Measurements from ENCODE around the gene ALDH1A1.
"Not testable (repeated sequence)": the region's sequence is repeated elsewhere in the genome, so short reads cannot be mapped to it uniquely, and the experiment has no call there.

Gene ALDH1A1

GRCh38 chr9:72875221-72875620, 77.6 kb downstream of the ALDH1A1 start:
- H3K4me1 Mint-ChIP-seq (ENCODE audit: low read depth in 2 of 2): no peaks in the 10 kb centered on the region
- peaks cover 10 to 46% of the 10 kb centered on the region in 2 donors for H3K27me3 Mint-ChIP-seq
- DNase-seq (no peak), ATAC-seq (replicated peaks) (no peak)
- no peaks in the 10 kb centered on the region for H3K36me3 Mint-ChIP-seq (ENCODE audit: insufficient read depth)
- H3K27ac Mint-ChIP-seq: no peak overlapping the region
- no peak overlapping the region for H3K4me3 Mint-ChIP-seq
- no peaks in the 10 kb centered on the region for H3K9me3 Mint-ChIP-seq

- Mint-ChIP-seq H3K27me3 (peaks cover 10 to 46% of the 10 kb centered on the region in 2 donors), H3K9me3 (no peaks in the 10 kb centered on the region), H3K36me3 (ENCODE audit: insufficient read depth) (no peaks in the 10 kb centered on the region), H3K4me1 (ENCODE audit: low read depth in 2 of 2) (no peaks in the 10 kb centered on the region), H3K27ac (no peak overlapping the region), H3K4me3 (no peak overlapping the region)
- ATAC-seq (replicated peaks) (no peak), DNase-seq (no peak)
These were observed 78.5 kb downstream of the ALDH1A1 start for GRCh38 chr9:72874344-72874743.

- ATAC-seq (replicated peaks): no peak
- no peaks in the 10 kb centered on the region for H3K9me3 Mint-ChIP-seq
- no peaks in the 10 kb centered on the region for H3K36me3 Mint-ChIP-seq (ENCODE audit: insufficient read depth)
These were observed 79.4 kb downstream of the ALDH1A1 start for GRCh38 chr9:72873456-72873855.

GRCh38 chr9:72872718-72873117, 80.1 kb downstream of the ALDH1A1 start:
- Mint-ChIP-seq H3K36me3 (ENCODE audit: insufficient read depth) (no peaks in the 10 kb centered on the region), H3K9me3 (peaks cover 0 to 2% of the 10 kb centered on the region in 2 donors), H3K27me3 (peaks cover 16 to 36% of the 10 kb centered on the region in 2 donors), H3K4me1 (ENCODE audit: low read depth in 2 of 2) (no peaks in the 10 kb centered on the region), H3K27ac (no peak overlapping the region), H3K4me3 (no peak overlapping the region)
- no peak for ATAC-seq (replicated peaks)
- no peak for DNase-seq

More at GRCh38 chr9:72873456-72873855, 79.4 kb downstream of the ALDH1A1 start:
- H3K4me1 Mint-ChIP-seq (ENCODE audit: low read depth in 2 of 2): no peaks in the 10 kb centered on the region
- H3K27ac Mint-ChIP-seq: no peak overlapping the region
- H3K4me3 Mint-ChIP-seq: no peak overlapping the region
- no peak for DNase-seq
- peaks cover 10 to 43% of the 10 kb centered on the region in 2 donors for H3K27me3 Mint-ChIP-seq

GRCh38 chr9:72871685-72872084, 81.2 kb downstream of the ALDH1A1 start:
- no peak overlapping the region for H3K27ac Mint-ChIP-seq
- ATAC-seq (replicated peaks): no peak
- H3K4me3 Mint-ChIP-seq: no peak overlapping the region
- peaks cover 16 to 28% of the 10 kb centered on the region in 2 donors for H3K27me3 Mint-ChIP-seq
- no peaks in the 10 kb centered on the region for H3K36me3 Mint-ChIP-seq (ENCODE audit: insufficient read depth)
- H3K4me1 Mint-ChIP-seq (ENCODE audit: low read depth in 2 of 2): no peaks in the 10 kb centered on the region
- DNase-seq: no peak
- peaks cover 0 to 2% of the 10 kb centered on the region in 2 donors for H3K9me3 Mint-ChIP-seq

- DNase-seq (no peak), ATAC-seq (replicated peaks) (no peak)
- Mint-ChIP-seq H3K4me1 (ENCODE audit: low read depth in 2 of 2) (no peaks in the 10 kb centered on the region), H3K27ac (no peak overlapping the region), H3K27me3 (peaks cover 6 to 9% of the 10 kb centered on the region in 2 donors), H3K9me3 (peaks cover 0 to 2% of the 10 kb centered on the region in 2 donors), H3K4me3 (no peak overlapping the region), H3K36me3 (ENCODE audit: insufficient read depth) (no peaks in the 10 kb centered on the region)
These were observed 88.5 kb downstream of the ALDH1A1 start for GRCh38 chr9:72864327-72864726.

GRCh38 chr9:72863456-72864094, 89.3 kb downstream of the ALDH1A1 start:
- no peak overlapping the region for H3K4me3 Mint-ChIP-seq
- H3K27ac Mint-ChIP-seq: no peak overlapping the region
- no peaks in the 10 kb centered on the region for H3K4me1 Mint-ChIP-seq (ENCODE audit: low read depth in 2 of 2)
- H3K36me3 Mint-ChIP-seq (ENCODE audit: insufficient read depth): no peaks in the 10 kb centered on the region
- peaks cover 6 to 9% of the 10 kb centered on the region in 2 donors for H3K27me3 Mint-ChIP-seq
- ATAC-seq (replicated peaks) (no peak), DNase-seq (no peak)
- peaks cover 0 to 2% of the 10 kb centered on the region in 2 donors for H3K9me3 Mint-ChIP-seq

GRCh38 chr9:72862788-72863187, 90.1 kb downstream of the ALDH1A1 start:
- H3K27ac Mint-ChIP-seq; H3K36me3 Mint-ChIP-seq (ENCODE audit: insufficient read depth); H3K9me3 Mint-ChIP-seq; DNase-seq; H3K27me3 Mint-ChIP-seq; H3K4me3 Mint-ChIP-seq; ATAC-seq (replicated peaks); H3K4me1 Mint-ChIP-seq (ENCODE audit: low read depth in 2 of 2): not testable (repeated sequence)

GRCh38 chr9:72858089-72858912, 94.6 kb downstream of the ALDH1A1 start:
- Mint-ChIP-seq H3K4me1 (ENCODE audit: low read depth in 2 of 2) (no peaks in the 10 kb centered on the region), H3K27me3 (peaks cover 0 to 9% of the 10 kb centered on the region in 2 donors), H3K4me3 (no peak overlapping the region), H3K36me3 (ENCODE audit: insufficient read depth) (no peaks in the 10 kb centered on the region), H3K27ac (no peak overlapping the region), H3K9me3 (no peaks in the 10 kb centered on the region)
- no peak for ATAC-seq (replicated peaks)
- DNase-seq: no peak

- H3K27ac Mint-ChIP-seq: no peak overlapping the region
- DNase-seq (no peak), ATAC-seq (replicated peaks) (no peak)
- no peak overlapping the region for H3K4me3 Mint-ChIP-seq
- no peaks in the 10 kb centered on the region for H3K36me3 Mint-ChIP-seq (ENCODE audit: insufficient read depth)
- H3K4me1 Mint-ChIP-seq (ENCODE audit: low read depth in 2 of 2): no peaks in the 10 kb centered on the region
- peaks cover 0 to 2% of the 10 kb centered on the region in 2 donors for H3K27me3 Mint-ChIP-seq
- H3K9me3 Mint-ChIP-seq: no peaks in the 10 kb centered on the region
These were observed 95.2 kb downstream of the ALDH1A1 start for GRCh38 chr9:72857624-72857996.

- no peak for ATAC-seq (replicated peaks)
These were observed 95.8 kb downstream of the ALDH1A1 start for GRCh38 chr9:72856972-72857623.

GRCh38 chr9:72855890-72856523, 96.8 kb downstream of the ALDH1A1 start:
- no peaks in the 10 kb centered on the region for H3K4me1 Mint-ChIP-seq (ENCODE audit: low read depth in 2 of 2)
- H3K27ac Mint-ChIP-seq: no peak overlapping the region
- H3K4me3 Mint-ChIP-seq: no peak overlapping the region

More at GRCh38 chr9:72856972-72857623, 95.8 kb downstream of the ALDH1A1 start:
- DNase-seq: no peak
- Mint-ChIP-seq H3K9me3 (no peaks in the 10 kb centered on the region), H3K4me1 (ENCODE audit: low read depth in 2 of 2) (no peaks in the 10 kb centered on the region), H3K27ac (no peak overlapping the region), H3K36me3 (ENCODE audit: insufficient read depth) (no peaks in the 10 kb centered on the region), H3K27me3 (no peaks in the 10 kb centered on the region), H3K4me3 (no peak overlapping the region)

GRCh38 chr9:72855321-72855720, 97.5 kb downstream of the ALDH1A1 start:
- ATAC-seq (replicated peaks): no peak
- H3K9me3 Mint-ChIP-seq: no peaks in the 10 kb centered on the region
- no peaks in the 10 kb centered on the region for H3K36me3 Mint-ChIP-seq (ENCODE audit: insufficient read depth)
- no peak for DNase-seq
- H3K27me3 Mint-ChIP-seq: no peaks in the 10 kb centered on the region
- no peak overlapping the region for H3K27ac Mint-ChIP-seq
- no peaks in the 10 kb centered on the region for H3K4me1 Mint-ChIP-seq (ENCODE audit: low read depth in 2 of 2)
- no peak overlapping the region for H3K4me3 Mint-ChIP-seq

More at GRCh38 chr9:72855890-72856523, 96.8 kb downstream of the ALDH1A1 start:
- ATAC-seq (replicated peaks): no peak
- DNase-seq: no peak
- no peaks in the 10 kb centered on the region for H3K27me3 Mint-ChIP-seq
- no peaks in the 10 kb centered on the region for H3K36me3 Mint-ChIP-seq (ENCODE audit: insufficient read depth)
- H3K9me3 Mint-ChIP-seq: no peaks in the 10 kb centered on the region

Measured in effector memory CD8-positive, alpha-beta T cell (primary cell).